ENCODE results near the gene MON1A. TPM values are rescaled to one million over a fixed set of nuclear protein-coding genes. Genes with fewer than 3 reads are reported as not detected.

The MON1A gene, protein sequence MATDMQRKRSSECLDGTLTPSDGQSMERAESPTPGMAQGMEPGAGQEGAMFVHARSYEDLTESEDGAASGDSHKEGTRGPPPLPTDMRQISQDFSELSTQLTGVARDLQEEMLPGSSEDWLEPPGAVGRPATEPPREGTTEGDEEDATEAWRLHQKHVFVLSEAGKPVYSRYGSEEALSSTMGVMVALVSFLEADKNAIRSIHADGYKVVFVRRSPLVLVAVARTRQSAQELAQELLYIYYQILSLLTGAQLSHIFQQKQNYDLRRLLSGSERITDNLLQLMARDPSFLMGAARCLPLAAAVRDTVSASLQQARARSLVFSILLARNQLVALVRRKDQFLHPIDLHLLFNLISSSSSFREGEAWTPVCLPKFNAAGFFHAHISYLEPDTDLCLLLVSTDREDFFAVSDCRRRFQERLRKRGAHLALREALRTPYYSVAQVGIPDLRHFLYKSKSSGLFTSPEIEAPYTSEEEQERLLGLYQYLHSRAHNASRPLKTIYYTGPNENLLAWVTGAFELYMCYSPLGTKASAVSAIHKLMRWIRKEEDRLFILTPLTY
- total RNA-seq, result 1 to 10 TPM; 6.7 to 9.4 (median 7.1) TPM

DNA sequence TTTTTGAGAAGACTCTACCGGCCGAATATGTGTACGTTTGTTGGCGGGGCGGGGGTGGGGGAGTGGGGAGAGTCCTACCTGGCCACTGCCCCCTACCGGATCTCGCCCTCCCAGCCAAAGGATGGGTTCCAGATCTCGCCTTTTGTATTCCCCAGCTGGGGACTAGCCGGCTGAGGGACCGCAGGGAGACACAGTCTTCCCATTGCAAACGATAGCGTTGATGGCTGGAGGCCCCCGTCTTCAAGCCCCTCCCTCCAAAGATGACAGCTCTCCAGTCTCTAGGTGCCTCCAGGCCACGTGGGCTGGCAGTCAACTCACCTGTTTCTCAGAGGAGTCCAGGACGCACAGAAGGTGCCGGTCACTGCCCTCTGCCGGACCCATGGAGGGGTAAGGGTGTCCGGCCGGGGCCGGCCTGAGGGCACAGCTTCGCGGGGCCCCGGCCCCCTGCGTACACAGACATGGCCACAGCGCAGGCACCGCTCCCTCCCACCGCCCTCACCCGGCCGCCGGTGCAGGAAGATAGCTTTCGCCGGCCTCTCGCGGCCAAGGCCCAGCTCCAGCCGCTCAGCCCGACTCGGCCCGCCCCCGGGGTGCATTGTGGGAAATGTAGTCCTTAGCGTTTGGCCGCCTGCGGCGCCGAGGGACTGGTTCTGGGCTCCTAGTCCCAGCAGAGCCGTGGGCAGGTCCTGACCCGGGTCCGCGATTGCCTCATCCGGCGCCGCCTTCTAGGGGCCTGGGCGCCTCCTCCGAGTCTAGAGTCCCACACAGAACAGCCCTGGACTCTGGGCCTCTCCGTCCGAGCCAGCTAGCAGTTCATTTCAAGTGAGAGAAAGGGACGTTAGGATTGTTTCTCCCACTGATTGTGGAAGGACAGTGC, at the start of gene MON1A:
TSS of gene MON1A (minus strand) at position 521 of the 877 bp plus-strand sequence. CDS start 16,465 bp downstream, outside the sequence.
- TF ChIP-seq, protein P1, sequence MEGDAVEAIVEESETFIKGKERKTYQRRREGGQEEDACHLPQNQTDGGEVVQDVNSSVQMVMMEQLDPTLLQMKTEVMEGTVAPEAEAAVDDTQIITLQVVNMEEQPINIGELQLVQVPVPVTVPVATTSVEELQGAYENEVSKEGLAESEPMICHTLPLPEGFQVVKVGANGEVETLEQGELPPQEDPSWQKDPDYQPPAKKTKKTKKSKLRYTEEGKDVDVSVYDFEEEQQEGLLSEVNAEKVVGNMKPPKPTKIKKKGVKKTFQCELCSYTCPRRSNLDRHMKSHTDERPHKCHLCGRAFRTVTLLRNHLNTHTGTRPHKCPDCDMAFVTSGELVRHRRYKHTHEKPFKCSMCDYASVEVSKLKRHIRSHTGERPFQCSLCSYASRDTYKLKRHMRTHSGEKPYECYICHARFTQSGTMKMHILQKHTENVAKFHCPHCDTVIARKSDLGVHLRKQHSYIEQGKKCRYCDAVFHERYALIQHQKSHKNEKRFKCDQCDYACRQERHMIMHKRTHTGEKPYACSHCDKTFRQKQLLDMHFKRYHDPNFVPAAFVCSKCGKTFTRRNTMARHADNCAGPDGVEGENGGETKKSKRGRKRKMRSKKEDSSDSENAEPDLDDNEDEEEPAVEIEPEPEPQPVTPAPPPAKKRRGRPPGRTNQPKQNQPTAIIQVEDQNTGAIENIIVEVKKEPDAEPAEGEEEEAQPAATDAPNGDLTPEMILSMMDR (IDR thresholded peaks at IDR 0.05; ENCODE audit: low read depth), result no peak

DNA sequence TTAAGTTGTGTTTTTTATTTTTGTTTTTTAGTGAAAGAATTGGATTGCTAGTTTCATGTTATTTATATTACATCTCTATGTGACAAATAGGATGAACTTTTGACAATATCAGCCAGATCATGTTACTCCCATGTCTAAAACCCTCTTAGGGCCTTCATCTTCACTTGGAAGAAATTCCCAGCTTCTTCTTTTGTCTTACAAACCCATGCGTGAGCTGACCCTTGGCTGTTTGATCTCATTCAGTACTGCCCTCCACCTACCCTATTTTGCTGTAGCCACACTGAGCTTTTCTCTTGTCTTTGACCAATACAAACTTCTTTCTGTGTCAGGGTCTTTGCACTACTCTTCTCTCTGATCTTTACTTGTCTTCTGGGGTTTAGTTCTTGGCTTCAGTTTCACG, 47.3 kb upstream of the MON1A start:
- TF ChIP-seq, protein P1 (IDR thresholded peaks at IDR 0.05; ENCODE audit: low read depth), result no peak

DNA sequence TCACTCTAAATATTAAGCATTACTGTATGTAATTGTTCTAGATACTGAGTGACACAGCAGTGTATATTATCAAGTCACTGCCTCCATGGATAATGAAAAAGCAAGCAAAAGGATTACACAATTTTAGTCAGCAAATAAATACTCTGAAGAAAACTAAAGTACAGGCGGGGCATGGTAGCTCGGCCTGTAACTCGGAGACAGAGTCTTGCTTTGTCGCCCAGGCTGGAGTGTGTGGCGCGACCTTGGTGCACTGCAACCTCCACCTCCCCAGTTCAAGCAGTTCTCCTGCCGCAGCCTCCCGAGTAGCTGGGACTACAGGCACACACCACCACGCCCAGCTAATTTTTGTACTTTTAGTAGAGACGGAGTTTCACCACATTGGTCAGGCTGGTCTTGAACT, 43.0 kb upstream of the MON1A start:
- TF ChIP-seq, protein P1 (IDR thresholded peaks at IDR 0.05; ENCODE audit: low read depth), result no peak

DNA sequence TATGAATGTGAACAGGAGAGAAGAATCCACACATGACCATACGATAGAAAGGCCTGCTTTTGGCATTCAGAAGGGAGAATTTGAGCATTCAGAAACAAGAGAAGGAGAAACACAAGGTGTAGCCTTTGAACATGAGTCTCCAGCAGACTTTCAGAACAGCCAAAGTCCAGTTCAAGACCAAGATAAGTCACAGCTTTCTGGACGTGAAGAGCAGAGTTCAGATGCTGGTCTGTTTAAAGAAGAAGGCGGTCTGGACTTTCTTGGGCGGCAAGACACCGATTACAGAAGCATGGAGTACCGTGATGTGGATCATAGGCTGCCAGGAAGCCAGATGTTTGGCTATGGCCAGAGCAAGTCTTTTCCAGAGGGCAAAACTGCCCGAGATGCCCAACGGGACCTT, 38.7 kb upstream of the MON1A start:
- TF ChIP-seq, protein P1 (IDR thresholded peaks at IDR 0.05; ENCODE audit: low read depth), result no peak

DNA sequence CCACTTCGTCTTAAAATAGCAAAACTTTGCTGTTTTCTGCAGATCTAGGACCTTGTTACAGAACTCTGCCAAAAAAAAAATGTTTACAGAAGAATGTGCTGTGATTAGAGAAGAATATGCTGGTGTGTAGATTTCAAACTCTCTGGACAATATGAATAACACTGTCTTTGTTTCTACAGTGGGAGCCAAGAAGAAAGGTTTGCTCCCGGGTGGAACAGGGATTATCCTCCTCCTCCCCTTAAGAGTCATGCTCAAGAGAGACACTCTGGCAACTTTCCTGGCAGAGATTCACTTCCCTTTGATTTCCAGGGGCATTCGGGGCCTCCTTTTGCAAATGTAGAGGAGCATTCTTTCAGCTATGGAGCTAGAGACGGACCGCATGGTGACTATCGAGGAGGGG, 37.7 kb upstream of the MON1A start:
- TF ChIP-seq, protein P1 (IDR thresholded peaks at IDR 0.05; ENCODE audit: low read depth), result no peak

DNA sequence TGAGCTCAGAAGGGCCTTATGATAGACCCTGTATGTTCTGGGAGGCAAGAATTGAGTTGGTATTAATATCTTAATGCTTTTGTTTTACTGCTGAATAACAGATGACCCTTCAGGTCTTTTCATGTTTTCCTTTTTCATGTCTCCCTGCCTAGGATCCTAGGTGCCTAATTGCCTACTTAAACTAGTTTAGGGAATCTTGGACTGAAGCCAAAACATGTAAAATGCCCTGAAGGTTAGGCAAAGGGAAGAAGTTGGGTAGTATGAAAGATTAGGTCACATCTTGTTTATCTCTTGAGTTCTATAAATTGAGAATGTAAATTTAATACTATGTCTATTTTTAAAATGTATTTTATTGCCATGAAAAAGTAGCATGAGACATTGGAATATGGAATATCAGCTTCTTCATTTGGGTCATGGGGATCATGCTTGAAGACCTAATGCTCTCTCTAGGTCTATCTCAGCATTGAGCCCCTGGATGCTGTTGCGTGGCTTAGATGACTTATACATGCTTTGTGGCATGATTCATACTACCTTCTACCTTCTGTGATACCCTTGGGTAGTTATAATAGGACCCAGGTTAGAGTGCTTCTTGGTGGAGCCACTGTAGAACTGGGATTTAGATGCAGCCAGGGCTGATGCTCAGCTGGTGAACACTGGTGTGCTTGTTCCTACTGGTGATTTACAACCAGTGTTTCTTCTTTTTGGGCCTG, 36.8 kb upstream of the MON1A start:
- TF ChIP-seq, protein P1 (IDR thresholded peaks at IDR 0.05; ENCODE audit: low read depth), result no peak

Measured in subcutaneous adipose tissue (tissue), 4 donors.